ENCODE data around the gene DENND10.

DNA sequence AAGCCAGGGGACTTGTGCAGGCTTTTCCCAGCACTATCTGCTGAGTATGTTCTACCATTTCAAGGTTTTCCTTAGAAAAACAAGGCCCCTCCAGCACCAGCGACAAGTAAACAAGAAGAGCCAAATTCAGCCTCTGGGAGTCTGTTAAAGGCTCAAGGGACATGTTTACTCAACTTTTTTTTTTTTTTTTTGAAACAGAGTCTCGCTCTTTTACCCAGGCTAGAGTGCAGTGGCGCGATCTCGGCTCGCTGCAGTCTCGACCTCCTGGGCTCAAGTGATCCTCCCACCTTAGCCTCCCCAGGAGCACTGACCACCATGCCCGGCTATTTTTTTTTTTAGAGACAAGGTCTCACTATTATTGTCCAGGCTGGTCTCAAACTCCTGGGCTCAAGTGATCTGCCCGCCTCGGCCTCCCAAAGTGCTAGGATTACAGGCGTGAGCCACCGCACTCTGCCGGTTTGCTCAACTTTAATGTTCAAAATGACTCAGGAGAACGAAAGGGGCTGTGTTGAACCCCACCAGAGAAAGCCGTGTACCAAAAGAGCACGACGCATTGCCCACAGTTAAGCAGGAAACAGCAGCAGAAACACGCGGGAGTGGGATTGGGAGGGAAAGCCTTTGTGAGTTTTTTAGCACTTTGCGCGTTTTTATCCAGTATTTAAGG, 73.9 kb downstream of the DENND10 start:
- TF ChIP-seq ZNF274 (IDR thresholded peaks at IDR 0.05; ENCODE audit: low read depth, low read length) (no peak), SUZ12 (IDR thresholded peaks at IDR 0.05; ENCODE audit: extremely low read depth, insufficient read depth, insufficient read length) (no peak), YY1 (IDR thresholded peaks at IDR 0.05; ENCODE audit: insufficient read depth, insufficient read length) (no peak)

Data from NT2/D1 (cell line).